Spinal cord (tissue), 10 donors: ENCODE results near the gene INAFM1. TPM values are rescaled to one million over a fixed set of nuclear protein-coding genes. Genes with fewer than 3 reads are reported as not detected.

Experiments
- DNase-seq, 6 donors: peaks; one replicate each; pipeline versions ENCODE4 v3.0.0 to v3.0.0-alpha.2; 2013 to 2015; ENCODE audit warnings: low spot score in 6 of 6, low read depth in 4 of 6
- H3K27ac ChIP-seq: one replicate; pipeline ENCODE4 v1.5.1; 2013; ENCODE audit warnings: low read depth, low read length, control low read depth
- H3K27me3 ChIP-seq: one replicate; pipeline ENCODE4 v1.6.1; 2013; ENCODE audit warnings: low read length; ENCODE audit not compliant: control insufficient read depth, insufficient read depth
- H3K36me3 ChIP-seq: one replicate; pipeline ENCODE4 v1.6.1; 2013; ENCODE audit warnings: low read length; ENCODE audit not compliant: control insufficient read depth, insufficient read depth
- H3K4me1 ChIP-seq: one replicate; pipeline ENCODE4 v1.6.1; 2013; ENCODE audit warnings: low read length; ENCODE audit not compliant: control insufficient read depth, insufficient read depth
- H3K4me3 ChIP-seq: one replicate; pipeline ENCODE4 v1.5.1; 2013; ENCODE audit warnings: low read depth, low read length, control low read depth
- H3K9me3 ChIP-seq: one replicate; pipeline ENCODE4 v1.6.1; 2013; ENCODE audit warnings: low read length; ENCODE audit not compliant: control insufficient read depth, insufficient read depth
- WGBS: methylation state at CpG from one replicate; pipeline ENCODE4 v1.1.5; 2013; ENCODE audit warnings: missing lambda C conversion rate; ENCODE audit not compliant: insufficient coverage; 5-methylcytosine and 5-hydroxymethylcytosine counted together
- polyA plus RNA-seq, 2 donors: library from polyadenylated mRNA; unstranded; fragments of 120-200 nt; gene quantifications; one replicate each; pipeline ENCODE4 v1.2.1, GENCODE V29; 2013; ENCODE audit not compliant: insufficient read length in 2 of 2
- total RNA-seq, 2 donors: library from RNA; depleted of rRNA in 1 of 2; stranded (reverse); fragments of 120-200 nt in 1 of 2; fragments of >200 nt in 1 of 2; gene quantifications; one replicate each; pipeline versions ENCODE4 v1.2.3 to v1.2.4, GENCODE V29; 2013 to 2014
- donor health status: healthy.

The INAFM1 gene
- total and polyA plus RNA-seq, 4 donors = 1.6 to 29.2 (median 16.3) TPM

GRCh38 chr19:47230054-47230920, 44.4 kb upstream of the INAFM1 start:
- DNase-seq = peak in 2 of 6 donors; percentile 35 to 56
- no peaks in the 10 kb centered on the region for H3K36me3 ChIP-seq
- peak overlapping the region; percentile 63 for H3K4me3 ChIP-seq
- H3K9me3 ChIP-seq = no peaks in the 10 kb centered on the region
- H3K27me3 ChIP-seq = no peaks in the 10 kb centered on the region
- H3K4me1 ChIP-seq = peaks cover 49% of the 10 kb centered on the region
- WGBS = 1% methylated on average over 66 of the region's 84 CpGs
- H3K27ac ChIP-seq = peak overlapping the region; percentile 43

DNA sequence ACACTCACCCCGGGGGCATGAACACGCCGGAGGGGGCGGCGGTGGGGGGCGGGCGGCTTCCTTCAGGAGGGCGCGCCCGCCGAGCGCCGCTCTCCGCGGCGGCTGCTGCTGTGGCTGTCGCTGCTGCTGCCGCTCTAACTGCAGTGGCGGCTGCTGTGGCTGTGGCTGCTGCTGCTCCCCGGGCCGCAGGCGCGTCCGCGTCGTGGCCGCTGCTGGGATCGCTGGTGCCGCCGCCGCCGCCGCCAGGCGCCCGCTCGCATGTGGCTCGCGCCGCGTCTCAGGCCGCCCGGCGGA, 43.8 kb upstream of the INAFM1 start, which contains the start of gene BBC3:
BBC3 (minus strand) TSS at position 279 of the 294 bp plus-strand sequence. CDS start 2,768 bp downstream, outside the sequence.
- WGBS = under 1% methylated on average over 43 of the region's 43 CpGs

DNA sequence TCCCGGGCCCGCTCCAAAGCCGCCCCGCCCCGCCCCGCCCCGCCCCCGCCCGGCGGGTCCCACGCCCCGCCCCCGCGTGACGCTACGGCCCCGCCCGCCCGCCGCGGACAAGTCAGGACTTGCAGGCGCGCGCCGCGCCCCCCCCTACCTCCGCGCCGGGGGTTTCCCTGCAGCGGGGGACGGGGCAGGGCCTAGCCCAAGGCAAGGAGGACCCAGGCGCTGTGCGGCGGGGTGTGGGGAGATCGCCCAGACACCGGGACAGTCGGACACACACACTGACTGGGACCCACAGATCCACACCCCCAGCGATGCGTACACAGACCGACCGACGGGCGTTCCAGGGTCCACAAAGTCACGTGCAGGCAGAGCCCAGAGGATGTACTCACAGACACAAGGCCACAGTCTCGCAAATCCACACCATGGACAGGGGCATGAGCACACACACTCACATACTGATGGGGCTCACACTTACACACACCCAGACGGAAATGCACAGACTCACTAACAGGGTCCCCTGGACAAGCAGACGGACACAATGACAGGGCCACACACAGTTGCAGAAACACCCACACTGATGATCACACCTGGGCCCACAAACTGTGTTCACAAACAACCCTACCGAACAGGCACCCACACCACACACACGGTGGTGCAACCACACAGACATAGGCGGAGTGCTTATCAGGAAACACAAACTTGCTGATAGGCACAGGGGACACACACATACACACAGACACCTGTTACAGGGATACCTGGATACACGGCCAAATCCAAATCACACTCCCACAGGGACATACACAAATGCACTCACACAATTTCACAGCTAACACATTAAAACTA, 43.2 kb upstream of the INAFM1 start:
- H3K9me3 ChIP-seq = no peaks in the 10 kb centered on the region
- no peaks in the 10 kb centered on the region for H3K27me3 ChIP-seq
- peak overlapping the region; percentile 63 for H3K4me3 ChIP-seq
- WGBS = 7% methylated on average over 51 of the region's 51 CpGs
- peak in 2 of 6 donors; percentile 87 to 89 for DNase-seq
- peak overlapping the region; percentile 69 for H3K27ac ChIP-seq
- peaks cover 44% of the 10 kb centered on the region for H3K4me1 ChIP-seq
- no peaks in the 10 kb centered on the region for H3K36me3 ChIP-seq

More for the DNA sequence above, 43.8 kb upstream of the INAFM1 start, which contains the start of gene BBC3:
- no peaks in the 10 kb centered on the region for H3K27me3 ChIP-seq
- H3K4me1 ChIP-seq = peaks cover 46% of the 10 kb centered on the region
- no peak for DNase-seq
- H3K4me3 ChIP-seq = peak within 1 kb of the TSS; percentile 63
- no peaks in the 10 kb centered on the region for H3K9me3 ChIP-seq
- H3K36me3 ChIP-seq = no peaks in the 10 kb centered on the region
- H3K27ac ChIP-seq = peak within 1 kb of the TSS; percentile 69

- Histone ChIP-seq H3K4me1 (peaks cover 32% of the 10 kb centered on the region), H3K27me3 (no peaks in the 10 kb centered on the region), H3K36me3 (no peaks in the 10 kb centered on the region), H3K9me3 (no peaks in the 10 kb centered on the region), H3K27ac (no peak overlapping the region), H3K4me3 (no peak overlapping the region)
- DNase-seq = no peak
- WGBS = 62% methylated on average over 10 of the region's 16 CpGs
Measured at GRCh38 chr19:47232422-47233211, 42.1 kb upstream of the INAFM1 start.

GRCh38 chr19:47236072-47236675, 38.5 kb upstream of the INAFM1 start:
- H3K27me3 ChIP-seq = peaks cover 3% of the 10 kb centered on the region
- H3K9me3 ChIP-seq = no peaks in the 10 kb centered on the region
- DNase-seq = no peak
- H3K4me1 ChIP-seq = peaks cover 29% of the 10 kb centered on the region
- H3K36me3 ChIP-seq = no peaks in the 10 kb centered on the region
- H3K27ac ChIP-seq = no peak overlapping the region
- no peak overlapping the region for H3K4me3 ChIP-seq
- WGBS = 100% methylated on average over 4 of the region's 12 CpGs

GRCh38 chr19:47239152-47239551, 35.5 kb upstream of the INAFM1 start:
- H3K36me3 ChIP-seq = no peaks in the 10 kb centered on the region
- 2% methylated on average over 15 of the region's 16 CpGs for WGBS
- DNase-seq = no peak
- peaks cover 3% of the 10 kb centered on the region for H3K27me3 ChIP-seq
- peaks cover 44% of the 10 kb centered on the region for H3K4me1 ChIP-seq
- peak overlapping the region; percentile 79 for H3K27ac ChIP-seq
- no peaks in the 10 kb centered on the region for H3K9me3 ChIP-seq
- H3K4me3 ChIP-seq = peak overlapping the region; percentile 45

GRCh38 chr19:47239610-47240296, 34.9 kb upstream of the INAFM1 start:
- Histone ChIP-seq H3K4me1 (peaks cover 50% of the 10 kb centered on the region), H3K27ac (peak overlapping the region; percentile 84), H3K9me3 (no peaks in the 10 kb centered on the region), H3K4me3 (peak overlapping the region; percentile 50), H3K36me3 (no peaks in the 10 kb centered on the region), H3K27me3 (peaks cover 3% of the 10 kb centered on the region)
- under 1% methylated on average over 62 of the region's 62 CpGs for WGBS
- peak in 5 of 6 donors; percentile 81 to 98 (median 90) for DNase-seq

- WGBS = 59% methylated on average over 4 of the region's 6 CpGs
- peak overlapping the region; percentile 84 for H3K27ac ChIP-seq
- no peaks in the 10 kb centered on the region for H3K9me3 ChIP-seq
- peaks cover 51% of the 10 kb centered on the region for H3K4me1 ChIP-seq
- H3K36me3 ChIP-seq = no peaks in the 10 kb centered on the region
- H3K4me3 ChIP-seq = peak overlapping the region; percentile 12
- H3K27me3 ChIP-seq = peaks cover 3% of the 10 kb centered on the region
- DNase-seq = no peak
Measured at GRCh38 chr19:47240556-47240955, 34.1 kb upstream of the INAFM1 start.
